ENCODE data around the gene CADPS.

DNA sequence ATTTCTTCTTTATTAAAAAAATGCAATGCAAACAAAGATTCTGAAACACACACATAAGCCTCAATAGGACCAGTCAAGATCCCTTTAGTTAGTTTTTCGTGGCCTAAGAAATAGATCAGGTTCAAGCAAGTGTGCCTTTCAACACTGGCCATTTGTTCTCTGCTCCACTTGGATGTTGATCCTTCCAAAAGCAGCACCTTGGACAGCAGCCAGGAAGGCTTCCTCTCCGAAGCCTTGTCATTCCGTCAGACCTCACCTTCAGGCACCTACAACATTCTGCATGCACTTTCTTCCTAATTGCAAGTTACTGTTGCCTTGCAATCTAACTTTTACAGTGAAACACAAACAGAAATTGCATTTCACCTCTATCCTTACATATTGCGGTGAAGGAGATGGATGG lies 346.0 kb downstream of the CADPS start:
- TF ChIP-seq, protein P1, sequence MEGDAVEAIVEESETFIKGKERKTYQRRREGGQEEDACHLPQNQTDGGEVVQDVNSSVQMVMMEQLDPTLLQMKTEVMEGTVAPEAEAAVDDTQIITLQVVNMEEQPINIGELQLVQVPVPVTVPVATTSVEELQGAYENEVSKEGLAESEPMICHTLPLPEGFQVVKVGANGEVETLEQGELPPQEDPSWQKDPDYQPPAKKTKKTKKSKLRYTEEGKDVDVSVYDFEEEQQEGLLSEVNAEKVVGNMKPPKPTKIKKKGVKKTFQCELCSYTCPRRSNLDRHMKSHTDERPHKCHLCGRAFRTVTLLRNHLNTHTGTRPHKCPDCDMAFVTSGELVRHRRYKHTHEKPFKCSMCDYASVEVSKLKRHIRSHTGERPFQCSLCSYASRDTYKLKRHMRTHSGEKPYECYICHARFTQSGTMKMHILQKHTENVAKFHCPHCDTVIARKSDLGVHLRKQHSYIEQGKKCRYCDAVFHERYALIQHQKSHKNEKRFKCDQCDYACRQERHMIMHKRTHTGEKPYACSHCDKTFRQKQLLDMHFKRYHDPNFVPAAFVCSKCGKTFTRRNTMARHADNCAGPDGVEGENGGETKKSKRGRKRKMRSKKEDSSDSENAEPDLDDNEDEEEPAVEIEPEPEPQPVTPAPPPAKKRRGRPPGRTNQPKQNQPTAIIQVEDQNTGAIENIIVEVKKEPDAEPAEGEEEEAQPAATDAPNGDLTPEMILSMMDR (IDR thresholded peaks at IDR 0.05), result no peak
- no peak for TF ChIP-seq POLR2AphosphoS5 (IDR thresholded peaks at IDR 0.05; ENCODE audit: low read depth, low read length)
- TF ChIP-seq EZH2phosphoT487 (IDR thresholded peaks at IDR 0.05; ENCODE audit: borderline replicate concordance, low read depth), result no peak

Data from SK-N-SH (cell line).